K562 (cell line): ENCODE data around the gene NKG7. TPM values are rescaled to one million over a fixed set of nuclear protein-coding genes. Genes with fewer than 3 reads are reported as not detected.
A peak's percentile ranks its signal among the peaks of the same experiment; 100 is the strongest.

Experiments used
- CBFA2T2 ChIP-seq: fragments of 450-650 bp; conservative IDR thresholded peaks from 2 replicates; pipeline ENCODE4 v1.6.1; 2017; ENCODE audit warnings: mild to moderate bottlenecking
- CBX2 ChIP-seq: fragments of 200-600 bp; sonication (generic); IDR thresholded peaks from one replicate; pipeline ENCODE4 v1.6.1; 2012; ENCODE audit warnings: mild to moderate bottlenecking, low read length, inconsistent platforms; ENCODE audit not compliant: insufficient read depth, poor library complexity, severe bottlenecking
- HNRNPLL ChIP-seq: fragments of 200-400 bp; formaldehyde crosslinking; IDR thresholded peaks from 2 replicates; pipeline ENCODE4 v1.6.1; 2017; ENCODE audit warnings: low read length, low read depth, mild to moderate bottlenecking; ENCODE audit not compliant: poor library complexity, severe bottlenecking
- MAFK ChIP-seq: IDR thresholded peaks from 2 replicates; pipeline ENCODE4 v1.6.1; 2011; ENCODE audit warnings: low read length, improper control_type of control experiment
- NCOA4 ChIP-seq: fragments of 450-650 bp; IDR thresholded peaks from 2 replicates; pipeline ENCODE4 v1.6.1; 2018; ENCODE audit warnings: mild to moderate bottlenecking; ENCODE audit not compliant: partially characterized antibody
- NR3C1 ChIP-seq: sonication (generic); formaldehyde crosslinking; IDR thresholded peaks from 2 replicates; pipeline ENCODE4 v1.8.1; 2022; ENCODE audit warnings: missing genetic modification reagents
- PRPF4 ChIP-seq: fragments of 200-400 bp; formaldehyde crosslinking; IDR thresholded peaks from one replicate; pipeline ENCODE4 v1.6.1; 2017; ENCODE audit warnings: low read length, low read depth, mild to moderate bottlenecking; ENCODE audit not compliant: insufficient read depth, poor library complexity, severe bottlenecking
- PURB ChIP-seq: sonication (generic); formaldehyde crosslinking; IDR thresholded peaks from 2 replicates; pipeline ENCODE4 v1.9.0; 2021; ENCODE audit warnings: low read depth, mild to moderate bottlenecking, missing genetic modification reagents
- RHOXF2B ChIP-seq: fragments of 250-450 bp; sonication (Bioruptor Pico); conservative IDR thresholded peaks from 2 replicates; pipeline ENCODE4 v1.5.1; 2021
- SFPQ ChIP-seq: fragments of 200-400 bp; formaldehyde crosslinking; IDR thresholded peaks from 2 replicates; pipeline ENCODE4 v1.6.1; 2017; ENCODE audit warnings: mild to moderate bottlenecking, low read depth, low read length, moderate library complexity
- SIRT6 ChIP-seq: IDR thresholded peaks from one replicate; pipeline ENCODE4 v1.6.1; 2012; ENCODE audit warnings: low read depth, mild to moderate bottlenecking, control low read depth, inconsistent platforms, low read length, moderate library complexity
- SMAD1 ChIP-seq: fragments of 150-350 bp; IDR thresholded peaks from 2 replicates; pipeline ENCODE4 v1.6.1; 2014; ENCODE audit warnings: low read length, low read depth; ENCODE audit not compliant: partially characterized antibody
- SMAD3 ChIP-seq: fragments of 450-650 bp; formaldehyde crosslinking; conservative IDR thresholded peaks from 2 replicates; pipeline ENCODE4 v1.4.0; 2020; ENCODE audit warnings: mild to moderate bottlenecking
- U2AF1 ChIP-seq: fragments of 200-400 bp; formaldehyde crosslinking; optimal IDR thresholded peaks from 2 replicates; pipeline ENCODE3; 2017; ENCODE audit warnings: mild to moderate bottlenecking, low read depth, low read length, moderate library complexity
- ZNF174 ChIP-seq: fragments of 250-450 bp; sonication (Bioruptor Pico); IDR thresholded peaks from 2 replicates; pipeline ENCODE4 v1.4.0; 2020; ENCODE audit warnings: mild to moderate bottlenecking
- ZNF280A ChIP-seq: fragments of 450-650 bp; IDR thresholded peaks from 2 replicates; pipeline ENCODE4 v1.6.1; 2018; ENCODE audit warnings: mild to moderate bottlenecking, low read depth; ENCODE audit not compliant: partially characterized antibody
- ZNF583 ChIP-seq: fragments of 250-450 bp; sonication (Bioruptor Pico); IDR thresholded peaks from 2 replicates; pipeline ENCODE4 v1.4.0; 2020
- polyA plus RNA-seq, 8 experiments: library from polyadenylated mRNA; depleted of rRNA in 4 of 8; stranded (reverse) in 5 of 8; unstranded in 3 of 8; fragments of >200 nt; fragmentation: Nextera tagmentation in 2 of 8; fragmentation: Illumina TruSeq in 1 of 8; extraction: Ambion mirVana in 2 of 8; extraction: Trizol in 1 of 8; gene quantifications; 2 replicates each; pipeline versions ENCODE4 v1.2.1 to v1.2.3, GENCODE V29; 2011 to 2014; ENCODE audit warnings: inconsistent platforms in 1 of 8, missing spikeins in 1 of 8
- total RNA-seq, 7 experiments: library from RNA; depleted of rRNA in 6 of 7; stranded (reverse); fragments of >200 nt in 6 of 7; fragmentation: Illumina TruSeq in 2 of 7; extraction: Trizol in 2 of 7; gene quantifications; 2 replicates each; pipeline versions ENCODE4 v1.2.1 to v1.2.3, GENCODE V29; 2011 to 2021; ENCODE audit warnings: low replicate concordance in 1 of 7
- TF ChIP-seq, protein P1 (sequence below): fragments of 450-650 bp; IDR thresholded peaks from 2 replicates; pipeline ENCODE4 v1.6.1; 2016; ENCODE audit warnings: borderline replicate concordance
- TF ChIP-seq, protein P2 (sequence below), 2 experiments: IDR thresholded peaks; 2 replicates each; pipeline ENCODE4 v1.6.1; 2011; ENCODE audit warnings: borderline replicate concordance in 1 of 2, control low read depth in 1 of 2, low read depth in 1 of 2, low read length in 1 of 2, mild to moderate bottlenecking in 1 of 2, mixed read lengths in 1 of 2, moderate library complexity in 1 of 2; ENCODE audit not compliant: insufficient read depth in 1 of 2, insufficient read length in 1 of 2, poor library complexity in 1 of 2, severe bottlenecking in 1 of 2; ENCODE audit errors: extremely low read depth in 1 of 2
- TF ChIP-seq, protein P3 (sequence below): conservative IDR thresholded peaks from 2 replicates; pipeline ENCODE4 v1.6.1; 2011; ENCODE audit warnings: low read depth, mild to moderate bottlenecking, low read length; ENCODE audit not compliant: control insufficient read depth

The NKG7 gene
- total and polyA plus RNA-seq, 9 of the 15 experiments (the other 6 are each of a cell fraction or from before 2014, with no cell fraction given) = 0.30 to 0.70 (median 0.51) TPM; not detected in 2

GRCh38 chr19:51365965-51366388 lies 6.5 kb downstream of the NKG7 start, which contains the start of gene ETFB (continued):
- TF ChIP-seq, protein P1, sequence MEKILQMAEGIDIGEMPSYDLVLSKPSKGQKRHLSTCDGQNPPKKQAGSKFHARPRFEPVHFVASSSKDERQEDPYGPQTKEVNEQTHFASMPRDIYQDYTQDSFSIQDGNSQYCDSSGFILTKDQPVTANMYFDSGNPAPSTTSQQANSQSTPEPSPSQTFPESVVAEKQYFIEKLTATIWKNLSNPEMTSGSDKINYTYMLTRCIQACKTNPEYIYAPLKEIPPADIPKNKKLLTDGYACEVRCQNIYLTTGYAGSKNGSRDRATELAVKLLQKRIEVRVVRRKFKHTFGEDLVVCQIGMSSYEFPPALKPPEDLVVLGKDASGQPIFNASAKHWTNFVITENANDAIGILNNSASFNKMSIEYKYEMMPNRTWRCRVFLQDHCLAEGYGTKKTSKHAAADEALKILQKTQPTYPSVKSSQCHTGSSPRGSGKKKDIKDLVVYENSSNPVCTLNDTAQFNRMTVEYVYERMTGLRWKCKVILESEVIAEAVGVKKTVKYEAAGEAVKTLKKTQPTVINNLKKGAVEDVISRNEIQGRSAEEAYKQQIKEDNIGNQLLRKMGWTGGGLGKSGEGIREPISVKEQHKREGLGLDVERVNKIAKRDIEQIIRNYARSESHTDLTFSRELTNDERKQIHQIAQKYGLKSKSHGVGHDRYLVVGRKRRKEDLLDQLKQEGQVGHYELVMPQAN = 0 out of 2 replicates have a peak, but pooled peaks have one; percentile 56
- TF ChIP-seq ZNF174 (no peak), HNRNPLL (no peak), ZNF583 (CRISPR knock-in tag) (no peak), SFPQ (no peak), PRPF4 (no peak), CBFA2T2 (no peak), RHOXF2B (CRISPR knock-in tag) (no peak), MAFK (no peak), SIRT6 (no peak), CBX2 (no peak), ZNF280A (no peak), PURB (no peak), U2AF1 (no peak), SMAD1 (peak; percentile 31), NR3C1 (no peak), NCOA4 (no peak), SMAD3 (CRISPR knock-in tag) (no peak)
- TF ChIP-seq, protein P2, sequence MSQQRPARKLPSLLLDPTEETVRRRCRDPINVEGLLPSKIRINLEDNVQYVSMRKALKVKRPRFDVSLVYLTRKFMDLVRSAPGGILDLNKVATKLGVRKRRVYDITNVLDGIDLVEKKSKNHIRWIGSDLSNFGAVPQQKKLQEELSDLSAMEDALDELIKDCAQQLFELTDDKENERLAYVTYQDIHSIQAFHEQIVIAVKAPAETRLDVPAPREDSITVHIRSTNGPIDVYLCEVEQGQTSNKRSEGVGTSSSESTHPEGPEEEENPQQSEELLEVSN (IDR thresholded peaks at IDR 0.05; ENCODE audit: borderline replicate concordance in 1 of 2, extremely low read depth in 1 of 2, insufficient read depth in 1 of 2, insufficient read length in 1 of 2, low read depth in 1 of 2, low read length in 1 of 2, poor library complexity in 1 of 2, severe bottlenecking in 1 of 2) = peak in 1 of 2 experiments; percentile 3
- TF ChIP-seq, protein P3, sequence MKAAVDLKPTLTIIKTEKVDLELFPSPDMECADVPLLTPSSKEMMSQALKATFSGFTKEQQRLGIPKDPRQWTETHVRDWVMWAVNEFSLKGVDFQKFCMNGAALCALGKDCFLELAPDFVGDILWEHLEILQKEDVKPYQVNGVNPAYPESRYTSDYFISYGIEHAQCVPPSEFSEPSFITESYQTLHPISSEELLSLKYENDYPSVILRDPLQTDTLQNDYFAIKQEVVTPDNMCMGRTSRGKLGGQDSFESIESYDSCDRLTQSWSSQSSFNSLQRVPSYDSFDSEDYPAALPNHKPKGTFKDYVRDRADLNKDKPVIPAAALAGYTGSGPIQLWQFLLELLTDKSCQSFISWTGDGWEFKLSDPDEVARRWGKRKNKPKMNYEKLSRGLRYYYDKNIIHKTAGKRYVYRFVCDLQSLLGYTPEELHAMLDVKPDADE = no peak; the same call in 1 of the 2 replicates
